Breast epithelium (tissue), 3 donors: Measurements from ENCODE around the gene PRDX1.

Experiments
- POLR2AphosphoS5 ChIP-seq, 3 donors: sonication (generic); formaldehyde crosslinking; IDR thresholded peaks; one replicate each; pipeline ENCODE4 v1.6.1; 2017; ENCODE audit warnings: antibody characterized with exemption in 3 of 3
- TF ChIP-seq, protein P1 (sequence below), 3 donors: fragments of 450-650 bp; IDR thresholded peaks; one replicate each; pipeline ENCODE4 v1.5.1; 2016 to 2017; ENCODE audit warnings: antibody characterized with exemption in 3 of 3, mild to moderate bottlenecking in 3 of 3, moderate library complexity in 3 of 3

DNA sequence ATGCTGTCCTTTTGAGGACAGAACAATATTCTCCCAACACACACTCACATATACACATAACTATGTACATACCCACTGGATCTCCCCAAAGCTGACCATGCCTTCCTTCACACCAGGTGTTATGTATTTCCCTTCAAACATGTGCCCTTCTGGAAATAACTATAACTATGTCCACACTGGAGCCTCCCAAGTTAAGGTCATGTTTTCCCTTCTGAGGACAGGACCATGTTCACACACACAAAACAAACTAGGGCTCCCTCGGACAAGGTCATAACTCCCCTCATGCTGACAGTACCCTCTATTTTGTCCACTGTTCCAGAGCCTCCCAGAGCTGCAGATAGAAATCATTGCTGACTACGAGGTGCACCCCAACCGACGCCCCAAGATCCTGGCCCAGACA is 13.8 kb downstream of the PRDX1 start:
- TF ChIP-seq, protein P1, sequence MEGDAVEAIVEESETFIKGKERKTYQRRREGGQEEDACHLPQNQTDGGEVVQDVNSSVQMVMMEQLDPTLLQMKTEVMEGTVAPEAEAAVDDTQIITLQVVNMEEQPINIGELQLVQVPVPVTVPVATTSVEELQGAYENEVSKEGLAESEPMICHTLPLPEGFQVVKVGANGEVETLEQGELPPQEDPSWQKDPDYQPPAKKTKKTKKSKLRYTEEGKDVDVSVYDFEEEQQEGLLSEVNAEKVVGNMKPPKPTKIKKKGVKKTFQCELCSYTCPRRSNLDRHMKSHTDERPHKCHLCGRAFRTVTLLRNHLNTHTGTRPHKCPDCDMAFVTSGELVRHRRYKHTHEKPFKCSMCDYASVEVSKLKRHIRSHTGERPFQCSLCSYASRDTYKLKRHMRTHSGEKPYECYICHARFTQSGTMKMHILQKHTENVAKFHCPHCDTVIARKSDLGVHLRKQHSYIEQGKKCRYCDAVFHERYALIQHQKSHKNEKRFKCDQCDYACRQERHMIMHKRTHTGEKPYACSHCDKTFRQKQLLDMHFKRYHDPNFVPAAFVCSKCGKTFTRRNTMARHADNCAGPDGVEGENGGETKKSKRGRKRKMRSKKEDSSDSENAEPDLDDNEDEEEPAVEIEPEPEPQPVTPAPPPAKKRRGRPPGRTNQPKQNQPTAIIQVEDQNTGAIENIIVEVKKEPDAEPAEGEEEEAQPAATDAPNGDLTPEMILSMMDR (IDR thresholded peaks at IDR 0.05), result no peak
- no peak for TF ChIP-seq POLR2AphosphoS5 (IDR thresholded peaks at IDR 0.05)
